Ectodermal cell (in vitro differentiated cells): ENCODE measurements around the gene PUS10.
"Not testable (repeated sequence)": the region's sequence is repeated elsewhere in the genome, so short reads cannot be mapped to it uniquely, and the experiment has no call there.

ENCODE experiments used
- H3K27ac ChIP-seq: 2 replicates; pipeline ENCODE4 v1.7.0; 2013; ENCODE audit warnings: mild to moderate bottlenecking, low read depth, low read length; ENCODE audit not compliant: insufficient read depth, poor library complexity, severe bottlenecking
- H3K27me3 ChIP-seq: 2 replicates; pipeline ENCODE4 v1.7.0; 2013; ENCODE audit warnings: mild to moderate bottlenecking, low read length; ENCODE audit not compliant: insufficient read depth, control insufficient read depth, poor library complexity, severe bottlenecking
- H3K36me3 ChIP-seq: one replicate; pipeline ENCODE4 v1.7.0; 2013; ENCODE audit warnings: low read length; ENCODE audit not compliant: control insufficient read depth, insufficient read depth
- H3K4me1 ChIP-seq: one replicate; pipeline ENCODE4 v1.7.0; 2013; ENCODE audit warnings: low read length; ENCODE audit not compliant: control insufficient read depth, insufficient read depth
- H3K4me3 ChIP-seq: 2 replicates; pipeline ENCODE4 v1.7.0; 2013; ENCODE audit warnings: low read depth, low read length, control low read depth; ENCODE audit not compliant: insufficient read depth
- H3K9me3 ChIP-seq: 2 replicates; pipeline ENCODE4 v1.7.0; 2013; ENCODE audit warnings: mild to moderate bottlenecking, low read length, moderate library complexity; ENCODE audit not compliant: control insufficient read depth
- WGBS, 2 experiments: methylation state at CpG; one replicate each; pipeline ENCODE4 v1.1.7; 2013; ENCODE audit warnings: missing lambda C conversion rate in 2 of 2; 5-methylcytosine and 5-hydroxymethylcytosine counted together

The PUS10 gene

DNA sequence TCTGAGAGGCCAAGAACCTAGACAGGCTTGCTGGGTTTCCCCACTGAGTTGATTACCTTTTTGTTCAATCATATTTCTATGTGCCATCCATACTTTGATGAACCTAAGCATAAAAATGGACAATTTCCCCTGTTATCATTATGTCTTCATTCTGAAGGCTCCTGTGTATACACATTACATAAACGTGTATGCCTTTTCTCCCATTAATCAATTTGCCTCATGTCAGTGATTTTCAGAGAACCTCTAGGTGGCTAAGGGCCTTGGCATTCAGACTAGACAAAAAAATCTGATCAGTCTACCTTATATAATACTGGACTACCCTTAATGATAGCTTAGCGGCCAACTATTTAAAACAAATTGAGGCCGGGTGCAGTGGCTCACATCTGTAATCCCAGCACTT lies 4.7 kb downstream of the PUS10 start:
- Histone ChIP-seq H3K36me3 (no peaks in the 10 kb centered on the region), H3K27ac (no peak overlapping the region), H3K9me3 (no peaks in the 10 kb centered on the region), H3K4me1 (no peaks in the 10 kb centered on the region), H3K27me3 (no peaks in the 10 kb centered on the region), H3K4me3 (no peak overlapping the region)
- 85 to 87% methylated on average over 3 of the region's 3 CpGs for WGBS, 2 experiments

DNA sequence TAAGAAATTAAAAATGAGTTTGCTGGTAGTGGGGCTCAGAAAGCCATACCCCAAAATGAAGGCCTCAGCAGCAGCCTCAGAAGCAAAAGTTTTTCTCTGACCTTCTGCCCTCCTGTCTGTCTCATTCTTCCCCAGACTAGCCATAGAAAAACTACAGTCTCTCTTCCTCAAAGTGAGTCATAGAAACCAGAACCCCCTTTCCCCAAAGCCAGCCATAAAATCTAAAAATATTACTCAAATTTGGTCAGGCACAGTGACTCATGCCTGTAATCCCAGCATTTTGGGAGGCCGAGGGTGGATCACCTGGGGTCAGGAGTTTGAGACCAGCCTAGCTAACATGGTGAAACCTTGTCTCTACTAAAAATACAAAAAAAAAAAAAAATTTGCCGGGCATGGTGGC lies 5.8 kb downstream of the PUS10 start:
- not testable (repeated sequence) for H3K36me3 ChIP-seq, H3K27me3 ChIP-seq, H3K9me3 ChIP-seq, H3K27ac ChIP-seq, H3K4me3 ChIP-seq, H3K4me1 ChIP-seq
- WGBS, 2 experiments: 91 to 93% methylated on average over 2 of the region's 2 CpGs

DNA sequence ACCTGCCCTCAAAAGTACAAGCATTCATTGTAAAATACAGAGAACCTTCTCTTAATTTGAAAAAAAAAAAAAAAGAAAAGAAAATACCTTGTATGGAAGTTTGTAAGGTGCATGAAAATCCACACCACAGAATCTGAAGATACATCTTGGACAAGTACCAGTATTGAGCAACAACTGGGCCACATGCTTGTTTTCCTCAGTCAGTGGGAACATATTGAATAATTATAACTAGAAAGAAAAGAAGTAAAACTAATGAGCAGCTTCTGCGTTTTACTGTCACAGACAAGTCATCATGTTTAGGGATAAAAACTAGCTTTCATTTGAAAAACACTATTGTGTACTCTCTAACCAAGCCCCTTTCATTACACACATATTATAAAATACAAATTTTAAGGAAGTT lies 6.4 kb downstream of the PUS10 start:
- Histone ChIP-seq H3K36me3 (no peaks in the 10 kb centered on the region), H3K27ac (no peak overlapping the region), H3K4me1 (no peaks in the 10 kb centered on the region), H3K9me3 (no peaks in the 10 kb centered on the region), H3K4me3 (no peak overlapping the region), H3K27me3 (no peaks in the 10 kb centered on the region)
- WGBS, 2 experiments: 86% methylated on average over 1 of the region's 1 CpG; no CpG with 5 or more reads in 1 of the 2 experiments

DNA sequence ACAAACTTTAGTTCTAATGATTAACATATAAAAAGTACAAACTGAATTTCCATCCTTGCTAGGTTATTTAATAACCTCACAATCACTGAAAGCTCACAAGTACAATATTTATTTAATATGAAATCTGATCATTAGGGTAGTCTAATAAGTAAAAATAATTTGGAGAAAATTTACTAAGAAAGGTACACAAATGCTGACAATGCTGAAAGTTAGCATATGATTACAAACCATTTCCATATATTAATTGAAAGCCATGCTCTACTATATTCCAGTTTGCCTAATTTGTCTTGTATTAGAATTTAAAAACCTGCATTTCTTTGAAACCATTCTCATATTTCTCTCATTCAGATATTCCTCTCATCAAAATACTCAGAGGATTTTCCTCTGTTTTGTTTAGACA lies 8.7 kb downstream of the PUS10 start:
- Histone ChIP-seq H3K36me3 (no peaks in the 10 kb centered on the region), H3K27ac (no peak overlapping the region), H3K27me3 (no peaks in the 10 kb centered on the region), H3K4me1 (no peaks in the 10 kb centered on the region), H3K9me3 (no peaks in the 10 kb centered on the region), H3K4me3 (no peak overlapping the region)

DNA sequence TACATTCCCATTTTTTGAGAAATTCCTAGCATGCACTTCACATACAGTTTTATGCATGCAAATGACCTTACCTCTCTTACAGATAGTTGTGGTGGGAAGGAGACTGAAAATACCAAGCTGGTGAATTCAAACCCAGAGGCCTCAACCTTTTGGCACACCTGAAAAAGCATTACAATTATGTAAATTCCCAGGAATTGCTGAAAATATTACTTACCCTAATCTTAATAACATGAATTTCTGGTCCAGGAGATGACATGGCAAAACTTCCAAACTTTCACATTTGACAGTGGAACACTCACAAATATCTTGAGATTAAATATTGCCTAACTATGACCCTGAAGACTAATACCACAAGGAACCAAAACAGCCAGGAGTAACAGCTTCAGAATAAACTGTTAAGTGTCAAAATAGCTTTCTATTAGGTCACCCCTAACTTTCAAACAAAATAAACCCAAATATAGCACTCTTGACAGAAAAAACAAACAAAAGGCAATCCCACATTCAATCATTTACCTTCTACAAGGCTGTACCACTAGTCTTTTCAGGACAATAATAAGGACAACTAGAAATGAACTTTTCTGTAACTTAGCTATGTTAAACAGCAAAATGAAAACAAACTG lies 11.5 kb downstream of the PUS10 start:
- Histone ChIP-seq H3K27me3 (no peaks in the 10 kb centered on the region), H3K4me1 (no peaks in the 10 kb centered on the region), H3K36me3 (no peaks in the 10 kb centered on the region), H3K9me3 (no peaks in the 10 kb centered on the region), H3K27ac (no peak overlapping the region), H3K4me3 (no peak overlapping the region)

DNA sequence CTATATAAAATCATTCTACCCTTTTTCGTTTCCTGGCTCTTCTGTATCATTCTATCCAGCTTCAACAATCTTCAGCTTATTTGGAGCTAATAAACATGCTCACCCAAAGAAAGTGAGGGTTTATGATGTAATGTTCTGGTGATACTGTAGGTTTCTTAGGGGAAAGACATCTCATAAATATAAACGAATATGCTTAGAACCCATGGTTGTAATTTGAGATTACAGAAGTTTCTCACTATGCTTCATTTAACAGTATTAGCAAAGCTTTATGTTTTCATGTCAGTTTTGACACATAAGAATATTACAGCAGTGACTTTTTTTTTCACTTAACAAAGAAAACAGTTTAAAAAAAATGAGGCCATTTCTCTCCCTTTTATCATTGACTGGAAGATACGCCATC lies 12.3 kb downstream of the PUS10 start:
- WGBS, 2 experiments: 93% methylated on average over 2 to 3 of the region's 3 CpGs
- H3K9me3 ChIP-seq: no peaks in the 10 kb centered on the region
- H3K27ac ChIP-seq: no peak overlapping the region
- H3K36me3 ChIP-seq: no peaks in the 10 kb centered on the region
- H3K27me3 ChIP-seq: no peaks in the 10 kb centered on the region
- H3K4me3 ChIP-seq: no peak overlapping the region
- H3K4me1 ChIP-seq: no peaks in the 10 kb centered on the region

DNA sequence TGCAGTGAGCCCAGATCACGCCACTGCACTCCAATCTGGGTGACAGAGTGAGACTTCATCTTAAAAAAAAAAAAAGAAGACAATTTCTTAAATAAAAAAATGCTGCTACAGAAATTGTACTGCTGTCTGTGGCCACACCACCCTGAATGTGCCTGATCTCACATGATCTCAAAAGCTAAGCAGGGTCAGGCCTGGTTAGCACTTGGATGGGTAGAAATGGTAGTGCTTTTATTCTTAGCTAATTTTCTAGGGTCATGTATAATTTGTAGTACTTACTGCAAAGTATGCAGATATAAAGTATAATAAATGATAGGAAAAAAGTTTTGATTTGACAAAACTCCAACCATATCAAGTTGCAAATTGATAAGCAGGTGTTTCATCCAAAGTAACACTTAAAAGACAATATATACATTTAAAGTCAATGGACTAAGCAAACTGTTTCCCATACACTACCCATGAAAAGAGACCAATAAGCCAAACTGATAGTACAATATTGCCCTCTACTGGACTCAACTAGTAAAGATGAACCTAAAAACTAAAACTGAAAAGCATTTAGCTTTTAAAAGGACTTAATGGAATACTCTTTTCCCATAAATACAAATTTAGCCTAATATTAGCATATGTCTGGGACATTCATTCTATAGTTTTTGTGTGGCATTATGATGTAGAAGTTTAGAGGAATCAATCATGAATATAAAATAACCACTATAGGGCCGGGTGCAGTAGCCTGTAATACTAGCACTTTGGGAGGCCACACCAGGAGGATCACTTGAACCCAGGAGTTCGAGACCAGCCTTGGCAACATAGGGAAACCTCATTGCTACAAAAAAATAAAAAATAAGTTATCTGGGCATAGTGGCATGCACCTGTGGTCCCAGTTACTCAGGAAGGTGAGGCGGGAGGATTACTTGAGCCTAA lies 19.2 kb downstream of the PUS10 start:
- H3K27ac ChIP-seq: no peak overlapping the region
- H3K9me3 ChIP-seq: no peaks in the 10 kb centered on the region
- H3K4me1 ChIP-seq: no peaks in the 10 kb centered on the region
- no peak overlapping the region for H3K4me3 ChIP-seq
- no peaks in the 10 kb centered on the region for H3K27me3 ChIP-seq
- 80 to 90% methylated on average over 4 of the region's 4 CpGs for WGBS, 2 experiments
- H3K36me3 ChIP-seq: no peaks in the 10 kb centered on the region

DNA sequence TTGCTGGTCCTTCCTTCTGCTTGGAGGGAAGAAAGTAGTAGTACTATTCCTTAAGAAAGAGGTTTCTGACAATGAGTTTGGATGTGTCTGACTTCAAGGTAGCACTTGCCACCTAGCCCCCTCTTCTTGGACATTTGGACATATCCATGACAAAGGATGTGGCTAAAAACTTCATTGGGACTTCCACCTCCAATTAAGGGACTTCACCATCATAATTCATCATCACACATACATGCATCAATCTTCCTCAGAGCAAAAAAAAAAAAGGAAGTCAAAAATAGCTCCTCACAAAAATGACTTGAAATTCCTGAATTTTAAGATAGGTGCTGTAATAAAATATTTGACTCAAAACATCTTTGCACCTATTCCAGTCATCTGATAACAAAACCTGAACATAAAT lies 23.9 kb downstream of the PUS10 start:
- Histone ChIP-seq H3K9me3 (no peaks in the 10 kb centered on the region), H3K4me3 (no peak overlapping the region), H3K27ac (no peak overlapping the region), H3K4me1 (no peaks in the 10 kb centered on the region), H3K27me3 (no peaks in the 10 kb centered on the region), H3K36me3 (no peaks in the 10 kb centered on the region)

DNA sequence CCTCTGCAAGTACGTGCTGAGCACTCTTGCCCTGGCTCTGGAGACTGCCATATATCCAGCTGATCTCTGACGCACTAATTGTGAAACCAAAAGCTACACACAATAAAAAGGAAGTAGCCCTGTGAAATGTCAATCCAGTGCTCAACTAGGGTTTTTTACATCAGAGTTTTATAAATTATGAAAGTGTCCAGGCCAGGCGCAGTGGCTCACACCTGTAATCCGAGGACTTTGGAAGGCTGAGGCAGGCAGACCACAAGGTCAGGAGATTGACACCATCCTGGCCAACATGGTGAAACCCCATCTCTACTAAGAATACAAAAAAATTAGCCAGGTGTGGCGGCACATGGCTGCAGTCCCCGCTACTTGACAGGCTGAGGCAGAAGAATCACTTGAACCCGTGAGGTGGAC lies 25.1 kb downstream of the PUS10 start:
- 90 to 95% methylated on average over 7 of the region's 7 CpGs for WGBS, 2 experiments
- H3K27ac ChIP-seq: no peak overlapping the region
- no peaks in the 10 kb centered on the region for H3K36me3 ChIP-seq
- H3K27me3 ChIP-seq: no peaks in the 10 kb centered on the region
- no peaks in the 10 kb centered on the region for H3K4me1 ChIP-seq
- no peak overlapping the region for H3K4me3 ChIP-seq
- no peaks in the 10 kb centered on the region for H3K9me3 ChIP-seq

DNA sequence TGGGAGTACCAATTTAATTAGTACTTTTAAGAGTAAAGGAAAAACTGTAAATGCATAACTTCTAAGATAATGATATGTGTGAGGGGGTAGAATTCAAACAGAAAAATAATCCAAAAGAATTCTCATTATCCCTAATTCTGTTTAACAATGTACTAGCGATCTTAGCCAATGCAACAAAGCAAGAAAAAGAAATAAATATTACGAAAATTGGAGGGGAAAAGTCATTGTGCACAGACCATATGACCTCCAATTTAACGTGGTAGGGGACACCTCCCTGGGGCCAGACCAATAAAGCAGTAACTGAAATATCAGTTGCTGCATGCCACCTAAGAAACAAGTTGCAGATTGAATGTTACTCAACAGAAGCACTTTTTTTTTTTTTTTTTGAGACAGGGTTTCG lies 26.4 kb downstream of the PUS10 start:
- WGBS, 2 experiments: 91 to 94% methylated on average over 4 of the region's 4 CpGs
- Histone ChIP-seq H3K9me3 (no peaks in the 10 kb centered on the region), H3K4me3 (no peak overlapping the region), H3K36me3 (no peaks in the 10 kb centered on the region), H3K27ac (no peak overlapping the region), H3K27me3 (no peaks in the 10 kb centered on the region), H3K4me1 (no peaks in the 10 kb centered on the region)
